ENCODE measurements around the gene GRIP2. TPM values are rescaled to one million over a fixed set of nuclear protein-coding genes. Genes with fewer than 3 reads are reported as not detected.

Gene GRIP2
- polyA plus RNA-seq, 3 donors, result not detected

DNA sequence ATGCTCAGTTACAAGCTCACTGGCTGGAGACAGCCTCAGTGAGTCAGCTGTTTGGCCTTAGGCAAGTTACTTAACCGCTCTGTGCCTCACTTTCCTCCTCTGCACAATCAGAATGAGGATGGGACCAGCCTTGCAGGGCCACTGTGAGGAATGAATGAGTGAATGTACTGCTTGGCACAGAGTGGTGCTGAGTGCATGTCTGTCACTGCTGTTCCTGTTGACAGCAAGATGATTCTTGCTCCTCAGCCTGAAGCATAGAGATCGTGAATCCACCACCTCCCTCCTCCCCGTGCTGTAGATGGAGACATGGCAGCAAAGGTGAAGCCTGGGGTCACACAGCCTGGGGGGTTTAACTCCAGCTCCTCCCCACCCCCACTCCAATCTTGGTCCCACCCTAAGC, 14.6 kb upstream of the GRIP2 start:
- no peaks in the 10 kb centered on the region for H3K36me3 Mint-ChIP-seq
- H3K9me3 ChIP-seq (replicated peaks in 1 of 2; ENCODE audit: control insufficient read depth in 1 of 2, insufficient read depth in 1 of 2, low read length in 2 of 2), result no peaks in the 10 kb centered on the region
- no peaks in the 10 kb centered on the region for H3K79me2 ChIP-seq (ENCODE audit: insufficient read depth, low read length)
- no peak overlapping the region for H2AFZ ChIP-seq (ENCODE audit: insufficient read depth, low read depth, low read length, poor library complexity, severe bottlenecking)
- no CpG with 5 or more reads among the region's 3 CpGs for WGBS (ENCODE audit: insufficient coverage)
- peaks cover 34 to 45% (median 40%) of the 10 kb centered on the region in 3 donors for H3K27me3 Mint-ChIP-seq (ENCODE audit: low read depth in 3 of 3)
- TF ChIP-seq, protein P1, sequence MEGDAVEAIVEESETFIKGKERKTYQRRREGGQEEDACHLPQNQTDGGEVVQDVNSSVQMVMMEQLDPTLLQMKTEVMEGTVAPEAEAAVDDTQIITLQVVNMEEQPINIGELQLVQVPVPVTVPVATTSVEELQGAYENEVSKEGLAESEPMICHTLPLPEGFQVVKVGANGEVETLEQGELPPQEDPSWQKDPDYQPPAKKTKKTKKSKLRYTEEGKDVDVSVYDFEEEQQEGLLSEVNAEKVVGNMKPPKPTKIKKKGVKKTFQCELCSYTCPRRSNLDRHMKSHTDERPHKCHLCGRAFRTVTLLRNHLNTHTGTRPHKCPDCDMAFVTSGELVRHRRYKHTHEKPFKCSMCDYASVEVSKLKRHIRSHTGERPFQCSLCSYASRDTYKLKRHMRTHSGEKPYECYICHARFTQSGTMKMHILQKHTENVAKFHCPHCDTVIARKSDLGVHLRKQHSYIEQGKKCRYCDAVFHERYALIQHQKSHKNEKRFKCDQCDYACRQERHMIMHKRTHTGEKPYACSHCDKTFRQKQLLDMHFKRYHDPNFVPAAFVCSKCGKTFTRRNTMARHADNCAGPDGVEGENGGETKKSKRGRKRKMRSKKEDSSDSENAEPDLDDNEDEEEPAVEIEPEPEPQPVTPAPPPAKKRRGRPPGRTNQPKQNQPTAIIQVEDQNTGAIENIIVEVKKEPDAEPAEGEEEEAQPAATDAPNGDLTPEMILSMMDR (IDR thresholded peaks at IDR 0.05), result no peak
- no peak overlapping the region for H3K27ac Mint-ChIP-seq
- no peak overlapping the region for H3K27ac ChIP-seq (ENCODE audit: low read depth in 1 of 2, low read length in 2 of 2)
- no peak overlapping the region for H3K4me3 ChIP-seq (replicated peaks in 1 of 3; ENCODE audit: low read depth in 2 of 3, low read length in 3 of 3)
- DNase-seq, result no peak
- no peaks in the 10 kb centered on the region for H3K36me3 ChIP-seq (replicated peaks in 1 of 2; ENCODE audit: control insufficient read depth in 1 of 2, insufficient read depth in 2 of 2, low read length in 2 of 2)
- peak overlapping the region in 1 of 2 donors; percentile 59 for H3K4me3 Mint-ChIP-seq
- no peak overlapping the region for H3K9ac ChIP-seq (ENCODE audit: insufficient read depth, low read length, poor library complexity, severe bottlenecking)
- no peaks in the 10 kb centered on the region for H4K20me1 ChIP-seq (ENCODE audit: insufficient read depth, low read length)
- peaks cover 0 to 3% of the 10 kb centered on the region in 2 donors for H3K4me1 ChIP-seq (ENCODE audit: control insufficient read depth in 1 of 2, insufficient read depth in 2 of 2, low read length in 2 of 2)
- peaks cover 0 to 6% (median 2%) of the 10 kb centered on the region in 7 donors for H3K9me3 Mint-ChIP-seq
- H3K4me1 Mint-ChIP-seq, result peaks cover 7% of the 10 kb centered on the region
- H3K4me2 ChIP-seq (replicated peaks; ENCODE audit: extremely low read depth, low read length, poor library complexity, severe bottlenecking), result no peak overlapping the region
- intact Hi-C loops (cut with micrococcal nuclease), result no loop called here
- H3K27me3 ChIP-seq (ENCODE audit: control insufficient read depth in 2 of 2, insufficient read depth in 2 of 2, low read length in 2 of 2), result peaks cover 0 to 23% of the 10 kb centered on the region in 2 donors

DNA sequence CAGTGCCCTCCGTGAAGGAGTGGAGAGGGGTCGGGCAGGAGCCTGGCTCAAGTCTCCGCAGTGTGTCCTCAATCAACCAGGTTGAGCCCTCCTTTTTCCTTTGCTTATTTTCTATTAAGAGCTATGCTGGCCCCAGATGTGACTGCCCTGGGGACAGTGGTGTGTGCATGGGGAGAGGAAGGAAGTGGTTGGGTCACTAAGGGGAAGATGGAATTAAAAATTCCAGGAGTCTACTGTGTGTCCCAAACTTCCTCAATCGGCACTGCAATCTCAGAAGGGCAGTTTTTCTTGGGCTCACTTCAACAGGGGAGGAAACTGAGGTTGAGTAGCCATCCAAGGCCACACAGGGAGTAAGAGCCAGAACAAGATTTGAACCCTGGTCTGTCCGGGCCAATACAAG, 13.7 kb upstream of the GRIP2 start:
- Histone ChIP-seq H3K9me3 (replicated peaks in 1 of 2; ENCODE audit: control insufficient read depth in 1 of 2, insufficient read depth in 1 of 2, low read length in 2 of 2) (no peaks in the 10 kb centered on the region), H3K79me2 (ENCODE audit: insufficient read depth, low read length) (no peaks in the 10 kb centered on the region), H3K27me3 (ENCODE audit: control insufficient read depth in 2 of 2, insufficient read depth in 2 of 2, low read length in 2 of 2) (peaks cover 0 to 23% of the 10 kb centered on the region in 2 donors), H2AFZ (ENCODE audit: insufficient read depth, low read depth, low read length, poor library complexity, severe bottlenecking) (no peak overlapping the region), H3K4me1 (ENCODE audit: control insufficient read depth in 1 of 2, insufficient read depth in 2 of 2, low read length in 2 of 2) (peaks cover 0 to 3% of the 10 kb centered on the region in 2 donors), H4K20me1 (ENCODE audit: insufficient read depth, low read length) (no peaks in the 10 kb centered on the region), H3K4me2 (replicated peaks; ENCODE audit: extremely low read depth, low read length, poor library complexity, severe bottlenecking) (no peak overlapping the region), H3K9ac (ENCODE audit: insufficient read depth, low read length, poor library complexity, severe bottlenecking) (no peak overlapping the region), H3K36me3 (replicated peaks in 1 of 2; ENCODE audit: control insufficient read depth in 1 of 2, insufficient read depth in 2 of 2, low read length in 2 of 2) (no peaks in the 10 kb centered on the region), H3K4me3 (replicated peaks in 1 of 3; ENCODE audit: low read depth in 2 of 3, low read length in 3 of 3) (no peak overlapping the region), H3K27ac (ENCODE audit: low read depth in 1 of 2, low read length in 2 of 2) (no peak overlapping the region)
- peaks cover 7% of the 10 kb centered on the region for H3K4me1 Mint-ChIP-seq
- peaks cover 34 to 50% (median 44%) of the 10 kb centered on the region in 3 donors for H3K27me3 Mint-ChIP-seq (ENCODE audit: low read depth in 3 of 3)
- intact Hi-C loops (cut with micrococcal nuclease), result no loop called here
- WGBS (ENCODE audit: insufficient coverage), result 33% methylated on average over 2 of the region's 5 CpGs
- peak in 1 of 3 donors; percentile 22 for DNase-seq
- H3K9me3 Mint-ChIP-seq, result peaks cover 0 to 6% (median 2%) of the 10 kb centered on the region in 7 donors
- peak overlapping the region in 1 of 7 donors; percentile 15 for H3K27ac Mint-ChIP-seq
- TF ChIP-seq, protein P1 (IDR thresholded peaks at IDR 0.05), result no peak
- no peak overlapping the region for H3K4me3 Mint-ChIP-seq
- H3K36me3 Mint-ChIP-seq, result no peaks in the 10 kb centered on the region

Data from CD14-positive monocyte (primary cell).